GM12892 (cell line): ENCODE results near the gene AGO3.

Experiments used
- POLR2A ChIP-seq: IDR thresholded peaks from 2 replicates; pipeline ENCODE4 v1.6.1; 2011; ENCODE audit warnings: low read depth, low read length, control low read depth
- POLR2AphosphoS5 ChIP-seq: IDR thresholded peaks from 2 replicates; pipeline ENCODE4 v1.6.1; 2011; ENCODE audit warnings: low read depth, low read length, control low read depth
- TAF1 ChIP-seq: IDR thresholded peaks from 2 replicates; pipeline ENCODE4 v1.6.1; 2011; ENCODE audit warnings: low read depth, mild to moderate bottlenecking, control low read depth, low read length, borderline replicate concordance

GRCh38 chr1:35885961-35886558 is 44.8 kb upstream of the AGO3 start:
- TF ChIP-seq TAF1 = no peak
- TF ChIP-seq POLR2A = no peak
- TF ChIP-seq POLR2AphosphoS5 = no peak
